HG03097 (cell line): ENCODE results near the gene KLHL14.
"Not testable (repeated sequence)": the region's sequence is repeated elsewhere in the genome, so short reads cannot be mapped to it uniquely, and the experiment has no call there.

Source experiments
- ATAC-seq: cut with Tn5 transposase; IDR thresholded peaks from one replicate; pipeline ENCODE4 v1.9.1; 2021; ENCODE audit not compliant: unreplicated experiment, low FRiP score

KLHL14 gene

GRCh38 chr18:32661486-32662299 is 111.1 kb downstream of the KLHL14 start:
- ATAC-seq = no peak

DNA sequence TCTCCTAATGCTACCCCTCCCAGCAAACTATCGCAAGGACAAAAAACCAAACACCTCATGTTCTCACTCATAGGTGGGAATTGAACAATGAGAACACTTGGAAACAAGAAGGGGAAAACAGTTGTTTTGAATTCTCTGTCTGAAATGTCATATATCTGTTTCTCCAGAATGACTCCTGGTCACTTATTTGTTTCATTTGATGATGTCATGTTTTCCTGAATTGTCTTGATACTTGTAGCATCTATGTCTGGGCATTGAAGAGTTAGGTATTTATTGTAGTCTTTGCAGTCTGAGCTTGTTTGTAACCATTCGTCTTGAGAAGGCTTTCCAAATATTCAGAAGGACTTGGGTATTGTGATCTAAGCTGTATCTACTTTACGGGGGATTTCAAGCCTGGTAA is 118.3 kb downstream of the KLHL14 start:
- not testable (repeated sequence) for ATAC-seq

DNA sequence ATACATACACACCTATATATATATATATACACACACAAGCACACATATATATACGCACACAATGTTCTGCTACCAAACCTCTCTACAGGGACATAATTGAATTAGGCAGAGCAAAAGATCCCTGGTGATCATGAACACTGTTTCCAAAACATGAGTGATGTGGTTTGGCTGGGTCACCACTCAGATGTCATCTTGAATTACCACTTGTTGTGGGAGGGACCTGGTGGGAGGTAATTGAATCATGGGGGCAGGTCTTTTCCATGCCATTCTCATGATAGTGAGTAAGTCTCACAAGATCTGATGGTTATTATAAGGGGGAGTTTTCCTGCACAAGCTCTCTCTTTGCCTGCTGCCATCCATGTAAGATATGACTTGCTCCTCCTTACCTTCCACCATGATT is 135.2 kb downstream of the KLHL14 start:
- not testable (repeated sequence) for ATAC-seq

DNA sequence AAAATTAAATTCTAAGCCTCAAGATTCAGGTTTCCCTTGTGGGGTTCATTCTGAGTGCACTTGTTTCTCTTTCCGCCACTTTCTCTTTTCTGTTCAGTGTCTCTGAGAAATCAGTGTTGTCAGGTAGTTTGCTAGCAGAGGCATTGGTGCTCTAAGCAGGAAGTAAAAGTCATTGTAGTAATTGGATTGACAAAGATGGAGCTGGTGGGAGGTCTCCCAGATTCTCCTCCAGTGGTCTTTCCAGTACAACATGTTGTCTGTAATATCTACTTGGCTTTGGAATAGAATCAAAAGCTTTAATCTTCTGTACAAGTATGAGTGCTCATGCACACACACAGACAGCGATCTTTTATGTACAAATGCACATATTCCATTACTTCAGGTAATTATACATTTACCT is 135.6 kb downstream of the KLHL14 start:
- ATAC-seq = no peak

GRCh38 chr18:32634876-32635431 is 137.9 kb downstream of the KLHL14 start:
- no peak for ATAC-seq

- ATAC-seq = no peak
These were observed 142.7 kb downstream of the KLHL14 start for GRCh38 chr18:32629981-32630700.

DNA sequence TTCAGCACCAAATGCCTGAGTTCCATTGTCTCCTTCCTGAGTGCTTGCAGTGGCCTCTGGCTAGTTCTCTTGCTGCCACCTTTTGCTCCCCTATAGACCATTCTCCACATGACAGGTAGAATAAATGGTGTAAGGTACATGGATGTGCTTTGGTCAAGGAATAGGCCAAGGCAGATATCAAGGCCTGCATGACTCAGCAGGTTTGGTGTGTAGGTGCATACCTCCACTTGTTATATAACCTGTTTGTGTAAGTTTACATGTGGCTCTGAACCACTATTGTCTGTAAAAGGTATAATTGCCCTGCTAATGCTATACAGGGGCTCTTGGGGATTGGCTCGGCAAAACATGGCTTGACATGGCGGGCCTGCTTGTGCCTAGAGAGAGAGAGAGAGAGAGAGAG is 143.5 kb downstream of the KLHL14 start:
- no peak for ATAC-seq

DNA sequence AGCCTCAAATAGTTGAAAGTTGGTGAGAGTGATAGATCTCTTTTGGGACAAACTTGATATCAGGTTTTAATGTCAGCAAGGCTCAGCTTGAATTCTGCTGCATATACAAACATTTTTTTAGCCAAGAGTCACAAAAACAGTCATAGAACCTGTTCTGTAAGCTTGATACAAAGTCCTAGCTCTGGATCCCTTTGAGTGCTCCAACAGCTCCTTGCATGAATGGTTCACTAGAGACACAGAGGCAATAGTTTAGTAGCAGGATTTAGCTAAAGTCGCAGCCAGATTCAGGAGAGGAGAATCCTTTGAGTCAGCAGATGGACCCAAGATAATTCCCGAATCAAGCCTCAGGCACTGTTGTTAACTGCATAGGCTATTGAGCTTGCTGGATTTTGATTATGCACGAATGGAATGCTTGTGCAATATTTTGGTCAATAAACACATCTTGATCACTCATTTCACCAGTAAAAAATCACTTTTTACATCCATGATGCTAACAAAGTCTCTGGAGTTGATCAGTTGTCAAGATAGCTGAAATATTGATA is 148.6 kb downstream of the KLHL14 start:
- ATAC-seq = no peak

- no peak for ATAC-seq
These were observed 149.3 kb downstream of the KLHL14 start for GRCh38 chr18:32623563-32623962.
